HepG2 (cell line): ENCODE results near the gene PWWP2A. TPM values are rescaled to one million over a fixed set of nuclear protein-coding genes. Genes with fewer than 3 reads are reported as not detected.

ENCODE experiments used
- ADNP ChIP-seq: sonication (generic); formaldehyde crosslinking; IDR thresholded peaks from 2 replicates; pipeline ENCODE4 v1.4.0; 2020; ENCODE audit warnings: missing genetic modification reagents
- AGO2 ChIP-seq: fragments of 200-400 bp; formaldehyde crosslinking; optimal IDR thresholded peaks from 2 replicates; pipeline ENCODE3; 2017; ENCODE audit warnings: mild to moderate bottlenecking, low read depth, low read length, moderate library complexity
- ARNT2 ChIP-seq: sonication (generic); formaldehyde crosslinking; IDR thresholded peaks from 2 replicates; pipeline ENCODE4 v1.8.0; 2022; ENCODE audit warnings: mild to moderate bottlenecking, low read depth, missing genetic modification reagents, moderate library complexity
- BHLHE40 ChIP-seq: IDR thresholded peaks from 2 replicates; pipeline ENCODE4 v1.6.1; 2011; ENCODE audit warnings: low read length, improper control_type of control experiment
- IRF2 ChIP-seq: IDR thresholded peaks from 2 replicates; pipeline ENCODE4 v1.6.1; 2018; ENCODE audit warnings: missing genetic modification reagents, missing compliant biosample characterization
- KLF16 ChIP-seq, 2 experiments: sonication (generic) in 1 of 2; formaldehyde crosslinking in 1 of 2; IDR thresholded peaks; 2 replicates each; pipeline versions ENCODE4 v1.6.1 to v1.8.0; 2016 to 2023; ENCODE audit warnings: missing genetic modification reagents in 2 of 2, missing compliant biosample characterization in 1 of 2
- MYC ChIP-seq: sonication (generic); formaldehyde crosslinking; IDR thresholded peaks from 2 replicates; pipeline ENCODE4 v1.9.0; 2021; ENCODE audit warnings: missing genetic modification reagents, borderline replicate concordance
- NFYC ChIP-seq: IDR thresholded peaks from 2 replicates; pipeline ENCODE4 v1.6.1; 2016; ENCODE audit warnings: missing genetic modification reagents, missing compliant biosample characterization
- RBM39 ChIP-seq: fragments of 200-400 bp; formaldehyde crosslinking; IDR thresholded peaks from one replicate; pipeline ENCODE4 v1.6.1; 2018; ENCODE audit warnings: antibody characterized with exemption, mild to moderate bottlenecking, low read depth, low read length; ENCODE audit not compliant: poor library complexity, severe bottlenecking
- SIN3A ChIP-seq: IDR thresholded peaks from 2 replicates; pipeline ENCODE4 v1.6.1; 2011; ENCODE audit warnings: low read depth, mild to moderate bottlenecking, control low read depth, low read length, borderline replicate concordance
- THAP8 ChIP-seq: sonication (generic); formaldehyde crosslinking; IDR thresholded peaks from 2 replicates; pipeline ENCODE4 v1.5.1; 2020; ENCODE audit warnings: missing genetic modification reagents, mild to moderate bottlenecking, borderline replicate concordance
- YEATS4 ChIP-seq: sonication (generic); formaldehyde crosslinking; IDR thresholded peaks from 2 replicates; pipeline ENCODE4 v1.4.0; 2020; ENCODE audit warnings: missing genetic modification reagents, borderline replicate concordance
- ZEB1 ChIP-seq: IDR thresholded peaks from 2 replicates; pipeline ENCODE4 v1.6.1; 2012; ENCODE audit warnings: mild to moderate bottlenecking, low read depth, inconsistent platforms; ENCODE audit not compliant: insufficient replicate concordance
- ZMYM3 ChIP-seq: sonication (generic); formaldehyde crosslinking; IDR thresholded peaks from 2 replicates; pipeline ENCODE4 v1.5.1; 2020; ENCODE audit warnings: mild to moderate bottlenecking, missing genetic modification reagents
- ZNF207 ChIP-seq: fragments of 450-650 bp; IDR thresholded peaks from 2 replicates; pipeline ENCODE4 v1.6.1; 2016; ENCODE audit warnings: antibody characterized with exemption, borderline replicate concordance
- ZNF292 ChIP-seq: sonication (generic); formaldehyde crosslinking; IDR thresholded peaks from 2 replicates; pipeline ENCODE4 v1.8.1; 2022; ENCODE audit warnings: mild to moderate bottlenecking, low read depth, missing genetic modification reagents, borderline replicate concordance
- ZNF446 ChIP-seq: sonication (generic); formaldehyde crosslinking; IDR thresholded peaks from 2 replicates; pipeline ENCODE4 v1.5.0; 2020; ENCODE audit warnings: mild to moderate bottlenecking, missing genetic modification reagents
- ZNF619 ChIP-seq: sonication (generic); formaldehyde crosslinking; IDR thresholded peaks from 2 replicates; pipeline ENCODE4 v1.4.0; 2020; ENCODE audit warnings: mild to moderate bottlenecking, missing genetic modification reagents
- ZNF879 ChIP-seq: sonication (generic); formaldehyde crosslinking; IDR thresholded peaks from 2 replicates; pipeline ENCODE4 v1.8.1; 2023; ENCODE audit warnings: missing genetic modification reagents
- polyA plus RNA-seq, 8 experiments: library from polyadenylated mRNA; depleted of rRNA in 3 of 8; stranded (reverse) in 7 of 8; unstranded in 1 of 8; fragments of >200 nt; fragmentation: Illumina TruSeq in 4 of 8; extraction: Trizol in 4 of 8; gene quantifications; 2 replicates each; pipeline versions ENCODE4 v1.2.1 to v1.2.3, GENCODE V29; 2011 to 2016; ENCODE audit warnings: low read depth in 4 of 8, missing spikeins in 1 of 8, mixed read lengths in 1 of 8; ENCODE audit not compliant: insufficient read depth in 1 of 8
- total RNA-seq, 5 experiments: library from RNA; depleted of rRNA; stranded (reverse); fragments of >200 nt; fragmentation: Illumina TruSeq; extraction: Trizol; gene quantifications; 2 replicates each; pipeline ENCODE4 v1.2.3, GENCODE V29; 2016; ENCODE audit warnings: low read depth in 1 of 5
- TF ChIP-seq, protein P1 (sequence below): sonication (generic); formaldehyde crosslinking; conservative IDR thresholded peaks from 2 replicates; pipeline ENCODE4 v1.8.0; 2022; ENCODE audit warnings: mild to moderate bottlenecking, moderate library complexity, missing genetic modification reagents
- TF ChIP-seq, protein P2 (sequence below): sonication (generic); formaldehyde crosslinking; IDR thresholded peaks from 2 replicates; pipeline ENCODE4 v1.4.0; 2020; ENCODE audit warnings: missing genetic modification reagents, borderline replicate concordance

PWWP2A gene
- total and polyA plus RNA-seq, 2 of the 13 experiments (the other 11 are each of a cell fraction or from before 2014, with no cell fraction given): 7.3 to 16.9 TPM

GRCh38 chr5:160118349-160119141 is 705 bp downstream of the PWWP2A start (continued):
- TF ChIP-seq ZNF879 (CRISPR knock-in tag): peak; percentile 86; the same call in 1 of the 2 replicates
- 0 out of 2 replicates have a peak, but pooled peaks have one; percentile 92 for TF ChIP-seq THAP8 (CRISPR knock-in tag)
- peak; percentile 89 for TF ChIP-seq RBM39
- no peak for TF ChIP-seq IRF2 (CRISPR knock-in tag)
- TF ChIP-seq ZNF292 (CRISPR knock-in tag): no peak
- TF ChIP-seq ZNF446: 0 out of 2 replicates have a peak, but pooled peaks have one; percentile 40
- peak; percentile 21; the same call in 1 of the 2 replicates for TF ChIP-seq MYC
- no peak for TF ChIP-seq ZMYM3
- no peak for TF ChIP-seq NFYC
- TF ChIP-seq YEATS4 (CRISPR knock-in tag): peak; percentile 65; the same call in 1 of the 2 replicates
- no peak for TF ChIP-seq ADNP (CRISPR knock-in tag)
- TF ChIP-seq, protein P1, sequence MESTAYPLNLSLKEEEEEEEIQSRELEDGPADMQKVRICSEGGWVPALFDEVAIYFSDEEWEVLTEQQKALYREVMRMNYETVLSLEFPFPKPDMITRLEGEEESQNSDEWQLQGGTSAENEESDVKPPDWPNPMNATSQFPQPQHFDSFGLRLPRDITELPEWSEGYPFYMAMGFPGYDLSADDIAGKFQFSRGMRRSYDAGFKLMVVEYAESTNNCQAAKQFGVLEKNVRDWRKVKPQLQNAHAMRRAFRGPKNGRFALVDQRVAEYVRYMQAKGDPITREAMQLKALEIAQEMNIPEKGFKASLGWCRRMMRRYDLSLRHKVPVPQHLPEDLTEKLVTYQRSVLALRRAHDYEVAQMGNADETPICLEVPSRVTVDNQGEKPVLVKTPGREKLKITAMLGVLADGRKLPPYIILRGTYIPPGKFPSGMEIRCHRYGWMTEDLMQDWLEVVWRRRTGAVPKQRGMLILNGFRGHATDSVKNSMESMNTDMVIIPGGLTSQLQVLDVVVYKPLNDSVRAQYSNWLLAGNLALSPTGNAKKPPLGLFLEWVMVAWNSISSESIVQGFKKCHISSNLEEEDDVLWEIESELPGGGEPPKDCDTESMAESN: peak; percentile 71; the same call in 1 of the 2 replicates
- peak; percentile 41; the same call in 1 of the 2 replicates for TF ChIP-seq ARNT2 (CRISPR knock-in tag)
- TF ChIP-seq ZNF619 (CRISPR knock-in tag): 0 out of 2 replicates have a peak, but pooled peaks have one; percentile 21
- no peak for TF ChIP-seq ZNF207
- TF ChIP-seq SIN3A: 0 out of 2 replicates have a peak, but pooled peaks have one; percentile 35
- TF ChIP-seq, protein P2, sequence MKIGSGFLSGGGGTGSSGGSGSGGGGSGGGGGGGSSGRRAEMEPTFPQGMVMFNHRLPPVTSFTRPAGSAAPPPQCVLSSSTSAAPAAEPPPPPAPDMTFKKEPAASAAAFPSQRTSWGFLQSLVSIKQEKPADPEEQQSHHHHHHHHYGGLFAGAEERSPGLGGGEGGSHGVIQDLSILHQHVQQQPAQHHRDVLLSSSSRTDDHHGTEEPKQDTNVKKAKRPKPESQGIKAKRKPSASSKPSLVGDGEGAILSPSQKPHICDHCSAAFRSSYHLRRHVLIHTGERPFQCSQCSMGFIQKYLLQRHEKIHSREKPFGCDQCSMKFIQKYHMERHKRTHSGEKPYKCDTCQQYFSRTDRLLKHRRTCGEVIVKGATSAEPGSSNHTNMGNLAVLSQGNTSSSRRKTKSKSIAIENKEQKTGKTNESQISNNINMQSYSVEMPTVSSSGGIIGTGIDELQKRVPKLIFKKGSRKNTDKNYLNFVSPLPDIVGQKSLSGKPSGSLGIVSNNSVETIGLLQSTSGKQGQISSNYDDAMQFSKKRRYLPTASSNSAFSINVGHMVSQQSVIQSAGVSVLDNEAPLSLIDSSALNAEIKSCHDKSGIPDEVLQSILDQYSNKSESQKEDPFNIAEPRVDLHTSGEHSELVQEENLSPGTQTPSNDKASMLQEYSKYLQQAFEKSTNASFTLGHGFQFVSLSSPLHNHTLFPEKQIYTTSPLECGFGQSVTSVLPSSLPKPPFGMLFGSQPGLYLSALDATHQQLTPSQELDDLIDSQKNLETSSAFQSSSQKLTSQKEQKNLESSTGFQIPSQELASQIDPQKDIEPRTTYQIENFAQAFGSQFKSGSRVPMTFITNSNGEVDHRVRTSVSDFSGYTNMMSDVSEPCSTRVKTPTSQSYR (CRISPR knock-in tag): no peak
- peak; percentile 92 for TF ChIP-seq ZEB1
- TF ChIP-seq KLF16 (CRISPR knock-in tag; IDR thresholded peaks at IDR 0.05): 0 out of 4 replicates have a peak, but pooled peaks of 1 of the 2 experiments have one; percentile 9
- TF ChIP-seq AGO2: peak; percentile 89
- 0 out of 2 replicates have a peak, but pooled peaks have one; percentile 5 for TF ChIP-seq BHLHE40
